HK-2 (cell line): ENCODE results near the gene AFAP1.

Experiments
- DNase-seq: peaks from one replicate; pipeline ENCODE4 v3.0.0-alpha.2; 2018; ENCODE audit not compliant: unreplicated experiment

The AFAP1 gene

GRCh38 chr4:7786040-7786439 lies 153.6 kb downstream of the AFAP1 start:
- DNase-seq = no peak

- DNase-seq = no peak
Measured at GRCh38 chr4:7785017-7785416, 154.6 kb downstream of the AFAP1 start.

- DNase-seq = no peak
Measured at GRCh38 chr4:7784131-7784870, 155.4 kb downstream of the AFAP1 start.

- no peak for DNase-seq
Measured at GRCh38 chr4:7783541-7783940, 156.1 kb downstream of the AFAP1 start.

- no peak for DNase-seq
Measured at GRCh38 chr4:7782783-7783182, 156.9 kb downstream of the AFAP1 start.

GRCh38 chr4:7781993-7782392 lies 157.7 kb downstream of the AFAP1 start:
- DNase-seq = no peak

- no peak for DNase-seq
Measured at GRCh38 chr4:7781366-7781765, 158.3 kb downstream of the AFAP1 start.

GRCh38 chr4:7780751-7781348 lies 158.8 kb downstream of the AFAP1 start:
- DNase-seq = no peak

GRCh38 chr4:7779432-7779768 lies 160.3 kb downstream of the AFAP1 start:
- DNase-seq = no peak

- DNase-seq = no peak
Measured at GRCh38 chr4:7778510-7779431, 160.9 kb downstream of the AFAP1 start.

GRCh38 chr4:7777871-7778509 lies 161.7 kb downstream of the AFAP1 start:
- no peak for DNase-seq

GRCh38 chr4:7777017-7777710 lies 162.5 kb downstream of the AFAP1 start:
- no peak for DNase-seq

- no peak for DNase-seq
Measured at GRCh38 chr4:7775396-7775795, 164.3 kb downstream of the AFAP1 start.

- no peak for DNase-seq
Measured at GRCh38 chr4:7774301-7775294, 165.1 kb downstream of the AFAP1 start.

GRCh38 chr4:7773401-7774180 lies 166.1 kb downstream of the AFAP1 start:
- no peak for DNase-seq

GRCh38 chr4:7772711-7773385 lies 166.8 kb downstream of the AFAP1 start:
- DNase-seq = no peak

GRCh38 chr4:7771541-7772507 lies 167.8 kb downstream of the AFAP1 start:
- DNase-seq = no peak

GRCh38 chr4:7771056-7771455 lies 168.6 kb downstream of the AFAP1 start:
- DNase-seq = no peak
